Activated naive CD4-positive, alpha-beta T cell treated with anti-CD3 and anti-CD28 coated beads, Interleukin-2, amount 50 U/mL, for 24 hours (primary cell): ENCODE data around the gene ANGPTL7.

ENCODE experiments used
- H3K27ac Mint-ChIP-seq: one replicate; pipeline ENCODE4 v1.8.0; 2021; ENCODE audit warnings: mild to moderate bottlenecking, mixed read lengths
- H3K27me3 Mint-ChIP-seq: one replicate; pipeline ENCODE4 v1.8.0; 2021; ENCODE audit warnings: mixed read lengths
- H3K36me3 Mint-ChIP-seq: one replicate; pipeline ENCODE4 v1.8.0; 2021; ENCODE audit warnings: mixed read lengths
- H3K4me1 Mint-ChIP-seq: one replicate; pipeline ENCODE4 v1.8.0; 2021; ENCODE audit warnings: mixed read lengths
- H3K4me3 Mint-ChIP-seq: one replicate; pipeline ENCODE4 v1.8.0; 2021; ENCODE audit warnings: mild to moderate bottlenecking, mixed read lengths
- H3K9me3 Mint-ChIP-seq: one replicate; pipeline ENCODE4 v1.8.0; 2021; ENCODE audit warnings: mixed read lengths

The ANGPTL7 gene, protein sequence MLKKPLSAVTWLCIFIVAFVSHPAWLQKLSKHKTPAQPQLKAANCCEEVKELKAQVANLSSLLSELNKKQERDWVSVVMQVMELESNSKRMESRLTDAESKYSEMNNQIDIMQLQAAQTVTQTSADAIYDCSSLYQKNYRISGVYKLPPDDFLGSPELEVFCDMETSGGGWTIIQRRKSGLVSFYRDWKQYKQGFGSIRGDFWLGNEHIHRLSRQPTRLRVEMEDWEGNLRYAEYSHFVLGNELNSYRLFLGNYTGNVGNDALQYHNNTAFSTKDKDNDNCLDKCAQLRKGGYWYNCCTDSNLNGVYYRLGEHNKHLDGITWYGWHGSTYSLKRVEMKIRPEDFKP

DNA sequence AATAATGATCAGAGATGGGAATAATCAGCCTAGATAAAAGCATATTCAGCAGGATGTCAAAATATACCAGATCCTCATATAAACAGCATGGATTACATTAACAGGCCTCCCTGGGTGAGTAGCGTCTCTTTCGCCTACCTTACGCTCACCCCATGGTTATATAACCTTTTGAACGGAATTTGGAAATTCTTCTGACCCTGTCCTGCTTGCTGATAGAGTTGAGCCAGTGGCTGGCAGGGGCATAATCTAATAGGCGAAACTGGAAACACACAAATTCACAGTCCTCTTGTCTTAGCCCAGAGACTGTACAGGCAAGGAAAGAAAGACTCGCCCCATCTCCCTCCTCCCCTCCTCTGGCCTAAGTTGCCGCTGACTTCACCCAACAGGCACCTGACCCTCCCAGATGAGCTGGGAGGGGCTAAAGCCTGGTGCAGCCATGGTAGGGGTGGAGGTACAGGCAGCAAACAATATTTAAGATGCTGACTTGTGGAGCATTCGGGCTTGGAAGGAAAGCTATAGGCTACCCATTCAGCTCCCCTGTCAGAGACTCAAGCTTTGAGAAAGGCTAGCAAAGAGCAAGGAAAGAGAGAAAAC, at the start of gene ANGPTL7:
Gene ANGPTL7, plus strand, starts transcription at position 498 of the 594 bp plus-strand sequence. CDS start 225 bp downstream, outside the sequence.
- Mint-ChIP-seq H3K27me3 (no peaks in the 10 kb centered on the region), H3K4me1 (no peaks in the 10 kb centered on the region), H3K27ac (peak within 1 kb of the TSS; percentile 41), H3K9me3 (no peaks in the 10 kb centered on the region), H3K36me3 (peaks cover 5% of the 10 kb centered on the region), H3K4me3 (no peak within 1 kb of the TSS)

DNA sequence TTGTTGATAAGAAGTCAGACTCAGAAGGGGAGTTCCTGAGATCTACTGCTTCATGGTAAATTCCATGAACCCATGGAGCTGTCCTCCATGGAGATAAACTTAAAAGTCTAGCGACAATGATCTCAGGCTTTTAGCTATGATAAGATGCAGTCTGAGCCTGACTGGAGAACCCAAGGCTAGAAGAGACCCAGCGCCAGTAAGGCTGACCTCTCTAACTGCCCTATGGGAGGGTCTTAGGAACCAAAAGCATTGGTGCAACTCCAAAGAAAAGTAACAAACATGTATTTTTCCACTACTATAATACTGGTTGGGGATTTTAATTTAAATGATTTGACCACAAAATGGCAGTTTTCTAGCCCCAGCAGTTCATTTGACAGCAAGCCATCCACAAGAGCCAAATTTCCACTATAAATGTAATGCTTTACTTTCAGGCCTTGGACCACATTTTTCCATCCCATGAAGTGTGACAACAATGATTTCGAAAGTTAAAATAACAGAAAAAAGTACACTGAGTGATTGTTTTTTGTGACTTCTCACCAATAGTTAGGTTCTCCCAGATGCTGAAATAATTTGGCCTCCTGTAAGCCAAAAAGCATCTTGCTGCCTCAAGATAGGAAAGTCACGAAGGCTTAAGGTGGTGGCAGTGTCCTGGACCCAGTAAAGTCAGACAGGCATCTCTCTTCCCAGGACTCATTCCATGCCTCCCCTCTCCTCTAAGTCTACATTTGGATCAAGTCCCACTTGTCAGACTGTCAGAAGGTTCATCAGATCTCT, 46.4 kb upstream of the ANGPTL7 start:
- Mint-ChIP-seq H3K27ac (no peak overlapping the region), H3K27me3 (no peaks in the 10 kb centered on the region), H3K36me3 (peaks cover 9% of the 10 kb centered on the region), H3K9me3 (no peaks in the 10 kb centered on the region), H3K4me3 (no peak overlapping the region), H3K4me1 (peaks cover 5% of the 10 kb centered on the region)

DNA sequence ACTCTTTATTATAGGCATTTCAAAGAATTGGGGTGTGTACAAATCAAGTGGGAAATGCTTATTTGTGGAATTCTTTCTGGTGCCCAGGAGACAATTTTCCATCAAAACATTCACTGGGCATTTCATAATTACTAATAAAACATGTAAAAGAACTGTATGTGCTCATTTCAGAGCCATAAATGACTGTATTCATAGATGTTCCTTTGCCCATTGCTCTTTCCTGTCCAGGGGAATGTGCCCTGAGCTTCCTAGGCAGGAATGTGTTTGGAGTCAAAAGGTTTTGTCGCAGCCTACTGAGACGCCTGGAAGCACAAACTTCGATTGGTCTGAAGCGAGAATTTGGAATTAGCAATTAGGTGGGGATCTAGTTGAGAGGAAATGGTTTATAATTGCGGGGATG, 45.8 kb upstream of the ANGPTL7 start:
- Mint-ChIP-seq H3K36me3 (peaks cover 9% of the 10 kb centered on the region), H3K4me1 (peaks cover 5% of the 10 kb centered on the region), H3K27ac (peak overlapping the region; percentile 82), H3K27me3 (no peaks in the 10 kb centered on the region), H3K4me3 (no peak overlapping the region), H3K9me3 (no peaks in the 10 kb centered on the region)

DNA sequence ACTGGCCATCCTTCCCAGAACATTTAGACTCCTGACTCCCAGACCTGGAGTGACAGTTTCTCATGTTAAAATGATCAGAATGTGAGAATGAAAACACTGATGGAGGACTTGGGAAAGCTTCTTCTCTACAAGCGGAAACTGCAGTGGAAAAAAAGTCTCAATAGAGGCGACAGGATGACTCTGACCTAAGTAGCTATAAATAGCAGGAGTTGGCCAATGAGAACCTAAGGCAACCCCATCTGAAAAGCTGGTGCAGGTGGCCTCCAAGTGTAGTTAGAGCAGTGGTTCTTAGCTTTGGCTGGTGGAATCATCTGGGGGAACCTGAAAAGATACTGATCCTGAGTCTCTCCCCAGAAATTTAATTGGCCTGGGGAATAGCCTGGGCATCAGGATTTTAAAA, 45.2 kb upstream of the ANGPTL7 start:
- Mint-ChIP-seq H3K4me1 (peaks cover 5% of the 10 kb centered on the region), H3K27me3 (no peaks in the 10 kb centered on the region), H3K36me3 (peaks cover 9% of the 10 kb centered on the region), H3K27ac (peak overlapping the region; percentile 82), H3K4me3 (peak overlapping the region; percentile 11), H3K9me3 (no peaks in the 10 kb centered on the region)

DNA sequence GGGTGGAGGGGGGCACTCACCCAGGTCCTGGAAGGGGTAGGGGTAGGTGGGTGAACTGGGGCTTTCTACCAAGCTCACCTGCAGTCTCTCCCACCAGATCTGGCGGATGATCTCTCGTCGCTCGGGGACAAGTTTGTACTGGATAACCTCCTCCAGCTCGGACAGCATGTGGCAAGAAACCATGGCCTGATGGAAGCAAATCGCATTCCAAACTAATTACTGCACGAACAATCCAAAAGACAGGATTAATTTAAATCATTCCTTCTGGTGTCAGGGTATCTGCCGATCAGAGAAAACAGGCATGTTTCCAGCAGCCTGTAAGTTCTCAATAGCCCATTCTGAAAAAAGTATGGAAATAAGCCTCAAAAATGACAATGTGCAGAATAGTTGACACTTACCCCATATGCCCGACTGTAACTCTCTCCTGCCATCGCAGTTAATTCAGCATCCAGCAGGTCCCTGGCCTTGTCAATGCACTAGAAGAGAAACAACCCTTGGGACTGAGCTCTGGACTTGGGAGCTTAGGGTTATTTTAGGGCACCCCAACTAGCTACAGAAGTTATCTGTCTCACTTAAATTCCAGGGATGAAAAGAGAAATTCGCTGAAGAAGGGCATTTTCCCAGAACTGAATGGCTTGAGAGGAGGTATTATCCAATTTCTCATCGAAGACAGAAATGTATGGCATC, 44.4 kb upstream of the ANGPTL7 start:
- Mint-ChIP-seq H3K36me3 (peaks cover 11% of the 10 kb centered on the region), H3K4me1 (peaks cover 5% of the 10 kb centered on the region), H3K4me3 (no peak overlapping the region), H3K27ac (no peak overlapping the region), H3K27me3 (no peaks in the 10 kb centered on the region), H3K9me3 (no peaks in the 10 kb centered on the region)

DNA sequence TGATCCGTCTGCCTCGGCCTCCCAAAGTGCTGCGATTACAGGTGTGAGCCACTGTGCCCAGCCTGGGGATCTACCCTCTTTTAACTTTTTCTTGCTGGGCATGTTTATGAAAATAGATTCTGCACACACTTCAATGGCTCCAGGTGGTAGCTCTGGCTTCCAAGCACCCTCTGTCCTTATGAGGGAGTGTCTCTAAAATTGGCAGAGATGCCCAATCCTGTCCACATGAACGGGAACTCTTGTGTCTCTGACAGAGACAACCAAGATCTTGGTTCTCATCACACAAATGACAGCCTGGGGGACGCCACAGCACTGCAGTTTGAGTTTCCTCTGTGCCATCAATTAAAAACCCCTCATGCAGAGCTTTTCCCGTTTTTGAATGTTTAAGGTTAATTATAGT, 43.4 kb upstream of the ANGPTL7 start:
- Mint-ChIP-seq H3K4me3 (no peak overlapping the region), H3K9me3 (no peaks in the 10 kb centered on the region), H3K36me3 (peaks cover 11% of the 10 kb centered on the region), H3K27ac (no peak overlapping the region), H3K27me3 (no peaks in the 10 kb centered on the region), H3K4me1 (peaks cover 5% of the 10 kb centered on the region)

DNA sequence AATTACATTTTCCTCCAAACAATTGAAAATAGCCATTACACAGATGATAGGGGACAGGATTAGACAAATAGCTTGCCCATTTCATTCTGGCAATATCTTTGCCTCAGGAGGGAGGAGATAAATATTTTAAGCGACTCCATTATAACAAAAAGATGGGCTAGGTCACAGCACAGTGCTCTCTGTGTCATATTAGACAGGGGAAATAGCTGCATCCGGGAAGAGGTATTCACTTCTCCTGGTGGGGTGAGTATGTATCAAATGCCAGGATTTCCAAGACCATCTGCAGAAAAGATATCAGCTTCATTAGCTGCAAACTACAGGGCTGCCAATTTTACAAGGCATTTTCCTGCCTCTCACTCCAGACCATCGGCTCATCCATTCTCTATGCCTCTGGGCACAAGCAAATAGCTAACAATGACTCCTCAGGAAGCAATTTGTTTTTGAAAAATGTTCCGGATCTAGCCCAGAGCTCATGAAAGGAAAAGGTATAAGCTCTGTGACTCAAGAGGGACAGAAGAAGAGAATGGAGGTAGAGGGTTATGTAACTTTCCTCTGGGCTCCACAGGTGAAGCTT, 41.9 kb upstream of the ANGPTL7 start:
- peaks cover 5% of the 10 kb centered on the region for H3K4me1 Mint-ChIP-seq
- H3K27me3 Mint-ChIP-seq: no peaks in the 10 kb centered on the region
- H3K4me3 Mint-ChIP-seq: no peak overlapping the region
- peaks cover 11% of the 10 kb centered on the region for H3K36me3 Mint-ChIP-seq
- no peak overlapping the region for H3K27ac Mint-ChIP-seq
- H3K9me3 Mint-ChIP-seq: no peaks in the 10 kb centered on the region

DNA sequence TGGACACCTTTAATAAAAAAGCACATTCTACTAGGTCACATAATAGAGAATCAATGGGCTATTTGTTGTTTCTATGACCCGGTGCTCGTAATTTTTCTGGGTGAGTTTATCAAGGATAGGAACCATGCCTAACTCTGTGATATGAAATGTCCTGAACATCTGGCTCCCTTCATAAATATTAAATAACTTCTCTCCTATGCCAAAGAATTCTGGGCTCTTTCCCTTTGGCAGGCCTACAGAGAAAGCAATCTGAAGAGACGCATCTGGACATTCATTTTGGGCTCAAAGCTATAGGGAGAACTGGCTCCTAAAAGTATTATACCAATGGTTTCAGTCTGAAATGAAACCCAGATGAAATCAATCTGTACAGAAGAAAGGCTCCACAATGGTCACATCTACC, 38.8 kb upstream of the ANGPTL7 start:
- H3K27me3 Mint-ChIP-seq: no peaks in the 10 kb centered on the region

DNA sequence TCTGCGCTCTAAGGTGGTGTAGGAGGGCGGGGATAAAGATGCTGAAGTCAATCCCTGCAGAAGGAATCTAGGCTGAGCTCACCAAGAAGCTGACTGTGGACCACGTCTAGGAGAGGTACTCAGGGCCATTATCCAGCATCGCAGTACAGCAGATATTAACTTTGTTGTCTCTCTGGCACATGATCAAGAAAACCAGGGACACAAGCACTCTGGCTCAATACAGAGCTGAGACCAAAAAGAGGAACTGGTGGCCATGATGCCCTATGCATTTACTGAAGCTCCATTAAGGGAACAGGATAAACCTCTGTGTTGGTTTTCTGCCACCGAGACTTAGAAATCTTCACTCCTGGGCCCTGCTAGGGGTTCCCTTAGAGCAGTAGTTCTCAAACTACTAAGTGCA, 38.0 kb upstream of the ANGPTL7 start:
- no peaks in the 10 kb centered on the region for H3K4me1 Mint-ChIP-seq
- peaks cover 14% of the 10 kb centered on the region for H3K36me3 Mint-ChIP-seq

More for the DNA sequence above, 38.8 kb upstream of the ANGPTL7 start:
- Mint-ChIP-seq H3K4me1 (no peaks in the 10 kb centered on the region), H3K9me3 (no peaks in the 10 kb centered on the region), H3K4me3 (no peak overlapping the region), H3K36me3 (peaks cover 11% of the 10 kb centered on the region), H3K27ac (no peak overlapping the region)

DNA sequence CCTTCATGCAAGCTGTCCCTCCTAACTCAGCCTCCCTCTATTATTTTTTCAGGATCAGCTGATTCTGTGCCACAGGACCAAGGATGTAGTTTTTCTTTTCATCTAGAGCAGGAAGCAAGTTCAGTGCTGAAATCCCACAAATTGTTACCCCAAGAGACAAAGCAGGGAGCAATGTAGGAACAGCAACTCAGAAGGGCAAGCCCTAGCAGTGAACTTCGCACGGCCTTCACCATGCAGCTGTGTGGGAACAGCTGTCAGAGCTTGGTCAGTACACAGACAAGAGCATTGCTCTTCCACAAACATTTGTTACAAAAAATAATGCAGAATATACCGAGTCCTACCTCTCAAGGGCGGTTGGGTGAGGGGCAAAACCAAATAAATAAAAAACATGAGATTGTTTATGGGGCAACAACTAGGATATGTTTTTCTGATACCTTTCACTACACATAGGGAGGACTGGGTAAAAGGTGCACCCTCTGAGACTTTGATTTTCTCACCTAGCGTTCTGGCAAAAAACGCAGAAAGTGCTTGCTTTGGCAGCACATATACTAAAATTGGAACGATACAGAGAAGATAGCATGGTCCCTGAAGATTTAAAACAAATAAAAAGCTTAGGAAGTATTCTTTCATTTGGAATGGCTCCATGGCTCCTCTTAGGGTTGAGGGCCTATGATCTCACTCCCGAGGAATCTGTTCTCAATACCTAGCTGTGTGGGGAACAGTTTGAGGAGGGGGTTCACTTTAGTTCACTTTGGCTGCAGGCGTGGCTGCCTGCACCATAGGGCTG, 37.1 kb upstream of the ANGPTL7 start:
- Mint-ChIP-seq H3K27me3 (no peaks in the 10 kb centered on the region), H3K4me3 (no peak overlapping the region), H3K36me3 (peaks cover 18% of the 10 kb centered on the region), H3K27ac (no peak overlapping the region), H3K9me3 (no peaks in the 10 kb centered on the region), H3K4me1 (peaks cover 7% of the 10 kb centered on the region)

More for the DNA sequence above, 38.0 kb upstream of the ANGPTL7 start:
- no peaks in the 10 kb centered on the region for H3K27me3 Mint-ChIP-seq
- H3K27ac Mint-ChIP-seq: no peak overlapping the region
- H3K4me3 Mint-ChIP-seq: no peak overlapping the region
- H3K9me3 Mint-ChIP-seq: no peaks in the 10 kb centered on the region

DNA sequence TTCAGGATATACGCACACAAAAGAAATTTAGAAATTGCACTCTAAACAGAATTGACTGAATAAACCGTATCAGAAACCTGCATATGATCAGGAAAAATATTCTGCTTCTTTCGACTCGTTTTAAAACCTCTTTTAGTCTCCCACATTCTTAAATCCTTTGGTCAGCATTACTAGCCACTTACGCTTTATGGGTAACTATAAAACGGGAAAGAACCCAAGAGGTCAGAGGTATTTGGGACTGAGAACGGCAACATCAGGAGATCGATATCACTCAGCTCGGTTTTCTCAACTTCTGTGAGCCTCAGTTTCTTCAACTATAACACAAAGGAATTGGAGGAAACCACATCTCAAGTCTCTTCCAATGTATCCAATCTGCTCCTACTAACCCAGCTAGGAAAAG, 36.4 kb upstream of the ANGPTL7 start:
- Mint-ChIP-seq H3K36me3 (peaks cover 17% of the 10 kb centered on the region), H3K4me1 (peaks cover 7% of the 10 kb centered on the region), H3K4me3 (no peak overlapping the region), H3K9me3 (no peaks in the 10 kb centered on the region), H3K27me3 (no peaks in the 10 kb centered on the region), H3K27ac (no peak overlapping the region)

DNA sequence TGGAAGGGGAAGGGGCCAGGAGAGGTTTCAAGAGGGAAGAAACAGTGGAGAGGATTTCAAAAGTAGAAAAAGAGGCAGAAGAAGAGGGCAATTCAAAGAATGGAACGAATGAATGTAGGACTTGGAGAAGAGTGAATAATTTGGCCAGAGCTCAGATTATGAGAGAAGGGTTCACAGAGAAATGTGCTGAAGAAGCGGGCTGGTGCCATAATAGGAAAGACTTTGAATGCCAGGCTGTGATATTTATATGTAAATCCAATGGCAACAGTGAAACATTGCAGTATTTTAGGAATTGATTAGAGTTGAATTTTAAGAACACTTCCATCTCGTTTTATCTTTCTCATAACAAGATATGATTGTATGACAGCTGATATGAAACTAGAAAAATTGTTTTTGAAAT, 36.0 kb upstream of the ANGPTL7 start:
- Mint-ChIP-seq H3K4me1 (peaks cover 11% of the 10 kb centered on the region), H3K9me3 (no peaks in the 10 kb centered on the region), H3K4me3 (no peak overlapping the region), H3K36me3 (peaks cover 19% of the 10 kb centered on the region), H3K27ac (no peak overlapping the region), H3K27me3 (no peaks in the 10 kb centered on the region)

DNA sequence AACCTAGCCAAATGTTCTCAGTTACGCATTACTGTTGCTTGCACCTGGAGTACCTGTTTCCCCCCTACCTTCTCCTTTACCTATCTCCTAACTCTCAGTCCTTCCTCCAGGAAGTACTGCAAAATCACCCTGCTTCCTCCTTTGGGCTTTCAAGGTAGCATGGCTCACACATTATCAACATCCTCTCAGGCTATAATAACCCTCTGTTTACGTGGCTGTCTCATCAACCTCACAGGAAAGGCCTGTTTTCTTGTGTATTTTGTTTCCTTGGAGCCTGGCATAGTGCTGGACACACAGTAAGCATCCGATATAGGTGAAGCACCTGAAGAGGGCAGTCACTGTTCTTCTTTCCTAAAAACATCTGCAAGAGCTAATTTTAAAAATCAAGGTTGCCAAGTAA, 32.7 kb upstream of the ANGPTL7 start:
- Mint-ChIP-seq H3K9me3 (no peaks in the 10 kb centered on the region), H3K4me3 (no peak overlapping the region), H3K27me3 (no peaks in the 10 kb centered on the region), H3K4me1 (peaks cover 14% of the 10 kb centered on the region), H3K27ac (peak overlapping the region; percentile 43), H3K36me3 (peaks cover 20% of the 10 kb centered on the region)

DNA sequence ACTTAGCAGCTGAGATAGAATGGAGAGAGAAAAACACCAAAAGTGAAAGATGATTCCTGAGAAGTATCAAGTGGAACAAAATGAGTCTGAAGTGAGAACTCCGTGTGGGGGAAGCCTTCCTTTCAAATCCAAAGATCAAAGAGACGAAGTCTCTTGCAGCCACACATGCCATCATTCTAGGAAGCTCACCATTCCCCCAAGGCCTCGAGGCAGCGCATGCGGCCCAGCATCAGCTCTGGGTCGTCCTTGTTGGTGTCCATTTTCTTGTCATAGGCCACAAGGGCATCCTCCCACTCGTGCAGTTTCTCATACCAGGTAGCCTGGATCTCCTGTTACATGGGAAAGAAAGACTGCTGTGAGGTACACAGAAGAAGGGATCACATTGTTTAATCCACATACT, 32.2 kb upstream of the ANGPTL7 start:
- Mint-ChIP-seq H3K27ac (no peak overlapping the region), H3K4me3 (no peak overlapping the region), H3K27me3 (no peaks in the 10 kb centered on the region), H3K36me3 (peaks cover 24% of the 10 kb centered on the region), H3K9me3 (no peaks in the 10 kb centered on the region), H3K4me1 (peaks cover 14% of the 10 kb centered on the region)

DNA sequence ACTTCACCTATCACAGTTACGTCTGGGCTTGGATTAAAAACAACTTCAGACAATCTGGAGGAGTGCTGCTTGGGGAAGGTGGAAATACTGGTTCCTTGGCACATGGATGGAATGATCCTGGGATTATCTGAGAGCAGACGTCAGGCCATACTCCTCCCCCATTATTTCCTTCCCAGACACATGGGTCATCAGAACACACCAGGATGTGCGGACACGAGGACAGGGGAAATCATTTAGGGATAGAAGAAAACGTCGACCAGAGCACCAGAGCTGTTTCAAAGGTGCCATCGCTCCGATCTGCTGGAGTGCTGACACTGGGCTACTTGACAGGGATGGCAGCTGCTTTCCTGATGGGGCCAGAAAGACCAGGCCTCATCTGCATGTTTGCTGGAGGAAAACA, 31.8 kb upstream of the ANGPTL7 start:
- H3K27ac Mint-ChIP-seq: no peak overlapping the region
- no peaks in the 10 kb centered on the region for H3K9me3 Mint-ChIP-seq
- H3K4me1 Mint-ChIP-seq: peaks cover 14% of the 10 kb centered on the region
- H3K27me3 Mint-ChIP-seq: no peaks in the 10 kb centered on the region
- H3K4me3 Mint-ChIP-seq: no peak overlapping the region
- H3K36me3 Mint-ChIP-seq: peaks cover 24% of the 10 kb centered on the region
